CD4-positive, alpha-beta T cell treated with Interleukin-12 subunit alpha and Interleukin-12 subunit beta, for 1 hour (primary cell): Measurements from ENCODE around the gene LTBP3.

Source experiments
- DNase-seq: peaks from one replicate; pipeline ENCODE4 v3.0.0-alpha.2; 2020

LTBP3 gene

GRCh38 chr11:65553301-65554001 is 4.7 kb downstream of the LTBP3 start:
- peak; percentile 86 for DNase-seq

- no peak for DNase-seq
Observed at GRCh38 chr11:65552388-65552951, 5.7 kb downstream of the LTBP3 start.

- peak; percentile 73 for DNase-seq
Observed at GRCh38 chr11:65551572-65552387, 6.4 kb downstream of the LTBP3 start.

GRCh38 chr11:65549096-65549495 is 9.1 kb downstream of the LTBP3 start:
- no peak for DNase-seq

GRCh38 chr11:65548395-65548794 is 9.8 kb downstream of the LTBP3 start:
- no peak for DNase-seq

- DNase-seq: peak; percentile 66
Observed at GRCh38 chr11:65547446-65548125, 10.6 kb downstream of the LTBP3 start.

- peak; percentile 98 for DNase-seq
Observed at GRCh38 chr11:65546217-65546958, 11.8 kb downstream of the LTBP3 start.

GRCh38 chr11:65545853-65546216 is 12.3 kb downstream of the LTBP3 start:
- DNase-seq: no peak

GRCh38 chr11:65542738-65543390 is 15.3 kb downstream of the LTBP3 start:
- no peak for DNase-seq

- DNase-seq: no peak
Observed at GRCh38 chr11:65541093-65541982, 16.8 kb downstream of the LTBP3 start.

GRCh38 chr11:65540290-65541092 is 17.7 kb downstream of the LTBP3 start:
- peak; percentile 92 for DNase-seq

GRCh38 chr11:65539744-65540289 is 18.3 kb downstream of the LTBP3 start:
- DNase-seq: no peak

- DNase-seq: no peak
Observed at GRCh38 chr11:65538915-65539743, 19.0 kb downstream of the LTBP3 start.

GRCh38 chr11:65538232-65538914 is 19.8 kb downstream of the LTBP3 start:
- DNase-seq: no peak

- no peak for DNase-seq
Observed at GRCh38 chr11:65537620-65538231, 20.4 kb downstream of the LTBP3 start.

GRCh38 chr11:65537296-65537597 is 20.9 kb downstream of the LTBP3 start:
- no peak for DNase-seq

GRCh38 chr11:65536412-65537295 is 21.5 kb downstream of the LTBP3 start:
- no peak for DNase-seq
